Inflammatory macrophage treated with lipopolysaccharide for 1 hour (primary cell): ENCODE measurements around the gene TMEM179B.
"Not testable (repeated sequence)": the region's sequence is repeated elsewhere in the genome, so short reads cannot be mapped to it uniquely, and the experiment has no call there.

Source experiments
- DNase-seq, 2 donors: peaks; one replicate each; pipeline ENCODE4 v3.0.0-alpha.2; 2020 to 2022

Gene TMEM179B, protein sequence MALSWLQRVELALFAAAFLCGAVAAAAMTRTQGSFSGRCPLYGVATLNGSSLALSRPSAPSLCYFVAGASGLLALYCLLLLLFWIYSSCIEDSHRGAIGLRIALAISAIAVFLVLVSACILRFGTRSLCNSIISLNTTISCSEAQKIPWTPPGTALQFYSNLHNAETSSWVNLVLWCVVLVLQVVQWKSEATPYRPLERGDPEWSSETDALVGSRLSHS

DNA sequence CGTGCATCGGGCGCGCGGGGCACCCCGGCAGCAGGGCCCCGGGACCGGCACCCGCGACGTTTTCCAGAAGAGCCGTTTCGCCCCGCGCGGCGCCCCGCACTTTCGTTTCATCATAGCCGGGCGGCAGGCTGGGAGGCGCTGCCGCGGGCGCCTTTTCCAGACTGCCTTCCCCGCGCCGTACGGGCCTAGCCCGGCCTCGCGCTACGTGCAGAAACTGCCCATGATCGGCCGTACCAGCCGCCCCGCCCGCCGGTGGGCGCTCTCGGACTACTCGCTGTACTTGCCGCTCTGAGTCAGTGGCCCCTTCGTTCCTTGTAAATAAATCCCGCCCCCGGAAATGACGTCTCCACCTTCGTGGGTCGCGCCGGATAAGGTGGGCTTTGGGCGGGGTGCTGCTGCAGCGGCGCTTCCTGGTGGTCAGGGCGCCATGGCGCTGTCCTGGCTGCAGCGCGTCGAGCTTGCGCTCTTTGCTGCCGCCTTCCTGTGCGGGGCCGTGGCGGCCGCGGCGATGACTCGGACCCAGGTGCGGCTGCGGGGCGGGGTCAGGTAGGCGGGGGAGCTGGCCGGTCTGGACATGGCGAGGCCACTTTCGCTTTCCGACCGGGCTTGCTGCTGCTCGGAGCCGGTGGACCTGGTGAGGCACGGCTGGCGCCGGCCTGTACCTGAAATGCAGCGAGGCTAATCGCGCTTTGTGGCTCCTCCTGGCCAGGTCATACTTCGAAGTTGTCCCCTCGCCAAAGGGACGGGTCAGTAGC lies at the start of gene TMEM179B:
TSS of gene TMEM179B (plus strand) at position 398 of the 755 bp plus-strand sequence. CDS start at position 428, 30 bp downstream.
- DNase-seq = peak; percentile 99 to 100

DNA sequence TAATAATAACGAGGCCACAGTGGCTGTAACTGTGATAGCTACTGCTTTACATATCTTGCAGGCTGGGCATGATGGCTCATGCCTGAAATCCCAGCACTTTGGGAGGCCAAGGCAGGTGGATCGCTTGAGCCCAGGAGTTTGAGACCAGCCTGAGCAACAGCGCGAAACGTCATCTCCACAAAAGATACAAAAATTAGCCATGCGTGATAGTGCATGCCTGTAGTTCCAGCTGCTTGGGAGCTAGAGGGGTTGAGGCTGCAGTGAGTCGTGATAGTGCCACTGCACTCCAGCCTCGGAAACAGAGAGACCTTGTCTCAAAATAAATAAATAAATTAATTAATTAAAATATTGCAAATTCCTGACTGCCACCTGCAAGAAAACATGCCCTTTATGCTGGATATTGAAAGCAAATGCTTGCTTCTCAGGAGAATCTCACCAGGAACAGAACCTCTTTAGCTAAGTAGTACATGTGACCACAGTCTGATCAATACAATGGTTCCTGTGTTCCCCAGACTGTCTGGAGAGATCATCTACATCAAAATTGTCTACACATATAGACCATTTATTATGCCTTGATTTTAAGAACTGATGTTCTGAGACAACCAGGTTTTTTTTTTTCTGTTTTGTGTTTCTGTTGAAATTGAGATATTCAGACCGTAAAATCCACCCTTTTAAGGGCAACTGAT lies 39.6 kb upstream of the TMEM179B start:
- no peak for DNase-seq

DNA sequence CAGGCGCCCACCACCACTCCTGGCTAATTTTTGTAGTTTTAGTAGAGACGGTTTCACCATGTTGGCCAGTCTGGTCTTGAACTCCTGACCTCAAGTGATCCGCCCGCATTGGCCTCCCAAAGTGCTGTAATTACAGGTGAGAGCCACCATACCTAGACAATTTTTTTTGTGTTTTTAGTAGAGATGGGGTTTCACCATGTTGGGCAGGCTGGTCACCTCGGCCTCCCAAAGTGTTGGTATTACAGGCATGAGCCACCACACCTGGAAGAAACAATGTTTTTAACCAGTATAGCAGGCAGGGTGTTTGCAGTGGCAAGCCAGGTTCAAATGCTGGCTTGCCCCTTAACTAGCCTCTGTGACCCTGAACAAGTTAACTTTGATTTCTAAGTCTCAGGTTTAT lies 37.3 kb upstream of the TMEM179B start:
- not testable (repeated sequence) for DNase-seq

DNA sequence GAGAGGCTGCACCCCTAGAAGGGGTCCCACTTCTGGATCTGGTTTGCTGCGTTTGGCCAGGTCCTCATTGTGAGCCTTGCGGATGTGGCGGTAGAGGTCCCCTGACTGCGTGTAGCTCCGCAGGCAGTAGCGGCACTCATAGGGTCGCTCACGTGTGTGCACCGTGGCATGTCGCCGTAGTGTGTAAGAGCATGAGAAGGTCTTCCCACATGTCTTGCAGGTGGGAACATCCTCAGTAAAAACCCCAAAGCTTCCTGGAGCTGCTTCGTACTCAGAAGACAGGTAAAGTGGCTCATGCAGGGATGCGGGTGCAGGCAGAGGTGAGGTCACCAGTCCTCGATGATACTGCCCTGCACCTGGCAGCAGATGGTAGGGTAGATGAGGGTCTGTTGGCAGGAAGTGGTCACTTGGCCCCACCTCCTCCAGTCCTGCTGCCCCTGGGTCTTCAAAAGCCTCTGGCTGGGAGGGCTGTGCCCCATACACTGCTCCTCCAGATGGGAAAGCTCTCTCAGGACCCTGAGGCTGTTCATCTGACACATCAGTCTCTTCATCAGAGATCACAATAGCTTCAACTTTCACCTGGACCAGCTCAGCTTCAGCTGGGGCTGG lies 34.9 kb upstream of the TMEM179B start:
- DNase-seq = no peak

DNA sequence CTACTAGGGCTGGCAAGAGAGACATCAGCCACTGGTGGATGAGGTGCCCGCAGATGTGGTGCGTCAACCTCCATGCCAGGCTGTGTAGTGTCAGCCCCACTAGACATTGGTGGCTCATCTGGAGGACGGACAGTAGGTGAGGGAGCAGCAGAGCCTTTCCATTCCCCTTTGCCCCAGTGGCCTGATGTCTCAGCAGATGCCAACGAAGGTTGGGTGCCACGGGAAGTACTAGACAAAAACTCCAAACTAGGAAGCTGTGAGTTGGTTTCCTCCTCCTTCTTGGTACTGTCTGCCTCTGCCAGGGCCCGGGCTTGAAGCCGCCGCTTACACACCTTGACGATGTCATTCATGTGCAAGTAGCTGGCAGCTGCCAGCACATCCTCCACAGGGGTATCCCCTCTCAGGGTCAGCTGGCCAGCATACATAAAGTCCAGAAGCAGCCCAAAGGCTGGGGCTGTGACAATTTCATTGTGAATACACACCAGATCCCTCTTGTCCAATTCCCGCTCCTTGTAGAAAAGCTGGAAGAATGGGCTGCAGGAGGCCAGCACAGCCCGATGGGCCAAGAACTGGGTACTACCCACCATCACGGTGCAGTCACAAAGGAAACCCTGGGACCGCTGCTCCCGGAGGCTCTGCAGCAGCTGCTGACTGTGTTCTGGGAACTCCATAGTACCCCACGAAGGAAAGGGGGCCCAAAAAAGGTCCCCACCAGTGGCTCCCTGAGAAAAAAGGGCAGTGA lies 34.0 kb upstream of the TMEM179B start:
- no peak for DNase-seq

DNA sequence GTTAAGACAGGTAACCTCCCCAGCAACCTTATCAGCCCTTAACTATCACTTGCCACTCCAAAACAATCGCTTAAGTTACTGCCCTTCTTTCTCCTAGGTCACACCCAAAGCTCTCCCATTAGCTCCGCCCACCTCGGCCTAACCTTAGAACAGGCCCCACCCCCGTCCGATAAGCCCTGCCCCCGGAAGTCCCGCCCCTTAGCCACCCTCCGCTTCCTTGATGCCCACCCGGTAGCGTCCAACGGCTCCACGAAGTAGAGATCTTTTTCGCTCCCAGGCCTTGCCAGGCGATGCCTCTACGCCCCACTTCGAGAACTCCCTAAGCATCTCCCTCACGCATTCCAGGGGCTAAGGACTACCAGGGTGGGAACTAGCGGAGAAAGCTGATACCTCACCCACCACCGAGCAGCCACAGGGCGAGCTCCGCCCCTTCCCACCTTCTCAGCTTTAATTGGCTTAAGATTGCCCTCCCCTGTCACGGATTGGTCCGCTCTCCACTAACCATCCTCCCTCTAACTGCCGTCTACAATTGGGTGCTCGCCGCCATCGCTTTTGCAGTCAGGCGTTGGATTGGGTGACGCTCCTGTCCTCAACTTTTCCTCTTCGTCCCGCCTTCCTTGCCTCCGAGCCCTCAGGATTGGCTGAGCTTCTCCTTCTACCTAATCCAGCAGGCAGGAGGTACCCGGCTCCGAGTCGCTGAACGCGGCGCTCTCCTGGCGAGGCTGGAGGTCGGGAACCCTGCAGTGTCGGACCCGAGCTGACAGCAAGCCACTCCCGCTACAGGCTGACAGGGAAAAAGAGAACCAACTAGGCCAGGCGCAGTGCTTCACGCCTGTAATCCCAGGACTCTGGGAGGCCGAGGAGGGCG lies 33.2 kb upstream of the TMEM179B start, which contains the start of gene ZBTB3:
TSS of gene ZBTB3 (minus strand) at position 425 of the 868 bp plus-strand sequence. CDS start 496 bp downstream, outside the sequence.
- peak; percentile 99 for DNase-seq

DNA sequence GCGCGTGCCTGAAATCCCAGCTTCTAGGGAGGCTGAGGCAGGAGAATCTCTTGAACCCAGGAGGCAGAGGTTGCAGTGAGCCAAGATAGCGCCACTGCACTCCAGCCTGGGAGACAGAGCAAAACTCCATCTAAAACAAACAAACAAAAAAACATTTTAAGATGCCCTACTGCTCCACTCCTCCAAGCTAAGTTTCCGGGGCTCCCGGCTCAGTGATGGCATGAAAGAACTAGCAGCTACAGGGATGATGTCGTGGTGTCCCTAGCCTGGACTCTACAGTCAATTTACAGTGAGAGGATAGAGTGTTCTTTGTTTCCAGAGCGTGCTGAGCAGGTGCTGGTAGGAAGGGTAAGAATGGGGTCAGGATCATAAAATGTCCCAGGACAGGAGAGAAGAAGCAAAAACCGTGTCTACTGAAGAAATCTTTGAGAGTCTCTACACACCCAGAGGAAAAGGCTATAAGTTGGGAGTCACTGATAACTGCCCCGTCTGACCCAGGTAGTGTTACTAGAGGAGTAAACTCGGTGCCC lies 32.1 kb upstream of the TMEM179B start:
- no peak for DNase-seq

DNA sequence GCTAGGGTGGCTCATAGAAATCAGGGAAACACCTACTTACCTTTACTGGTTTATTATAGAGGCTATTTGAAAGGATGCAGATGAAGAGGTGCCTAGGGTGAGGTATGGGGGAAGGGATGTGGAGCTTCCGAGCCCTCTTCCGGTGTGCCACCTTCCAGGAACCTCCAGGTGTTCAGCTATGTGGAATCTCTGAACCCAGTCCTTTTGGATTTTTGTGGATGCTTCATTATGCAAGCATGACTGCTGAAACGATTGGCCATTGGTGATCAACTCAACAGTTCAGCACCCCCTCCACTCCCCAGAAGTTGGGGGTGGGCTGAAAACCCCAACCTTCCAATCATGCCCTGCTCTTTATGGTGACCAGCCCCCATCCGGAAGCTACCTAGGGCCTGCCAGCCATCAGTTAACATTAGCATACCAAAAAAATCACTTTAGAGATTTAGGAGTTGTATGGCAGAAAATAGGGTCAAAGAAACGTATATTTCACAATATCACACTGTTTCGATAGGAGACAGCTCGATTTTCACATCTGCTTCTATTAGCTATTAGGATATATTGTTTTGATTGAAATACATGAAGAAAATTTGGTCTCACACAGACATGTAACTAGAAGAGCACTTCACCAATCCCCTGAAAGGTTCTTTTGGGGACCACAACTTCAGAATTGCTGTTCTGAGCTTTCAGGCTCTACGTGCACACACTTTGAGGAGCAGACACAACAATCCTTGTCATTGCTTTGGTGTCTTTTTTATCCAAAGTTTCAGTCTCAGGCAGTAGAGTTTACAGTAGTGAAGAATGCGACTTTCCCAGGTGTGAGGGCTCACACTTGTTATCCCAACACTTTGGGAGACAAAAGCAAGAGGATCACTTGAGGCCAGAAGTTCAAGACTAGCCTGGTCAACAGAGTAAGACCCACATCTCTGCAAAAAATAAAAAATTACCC lies 29.1 kb upstream of the TMEM179B start:
- DNase-seq = no peak

DNA sequence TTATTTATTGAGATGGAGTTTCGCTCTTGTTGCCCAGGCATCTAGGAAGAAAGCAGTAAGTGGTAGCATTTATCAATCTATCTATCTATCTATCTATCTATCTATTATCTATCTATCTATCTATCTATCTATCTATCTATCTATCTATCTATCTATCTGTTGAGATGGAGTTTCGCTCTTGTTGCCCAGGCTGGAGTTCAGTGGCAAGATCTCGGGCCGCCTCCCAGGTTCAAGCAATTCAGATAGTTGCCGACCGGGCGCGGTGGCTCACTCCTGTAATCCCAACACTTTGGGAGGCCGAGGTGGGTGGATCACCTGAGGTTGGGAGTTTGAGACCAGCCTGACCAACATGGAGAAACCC lies 26.4 kb upstream of the TMEM179B start:
- not testable (repeated sequence) for DNase-seq

DNA sequence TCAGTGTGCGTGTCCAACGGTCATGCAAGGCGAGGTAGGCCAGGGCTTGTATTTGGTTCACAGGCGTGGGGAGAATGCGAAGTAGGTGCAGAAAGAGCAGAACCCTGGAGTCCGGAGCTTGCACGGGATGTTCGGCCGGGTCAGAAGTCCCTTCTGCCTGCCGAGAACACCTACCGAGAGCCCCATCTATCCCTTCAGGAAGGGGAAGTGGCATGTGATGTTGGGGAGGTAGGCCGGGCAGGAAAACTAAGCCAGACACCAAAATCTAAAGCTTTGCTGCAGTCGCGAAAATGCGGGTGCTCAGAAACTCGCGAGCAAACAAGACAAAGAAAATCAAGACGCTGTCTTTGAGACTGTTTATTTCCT lies 16.4 kb upstream of the TMEM179B start:
- DNase-seq = no peak

DNA sequence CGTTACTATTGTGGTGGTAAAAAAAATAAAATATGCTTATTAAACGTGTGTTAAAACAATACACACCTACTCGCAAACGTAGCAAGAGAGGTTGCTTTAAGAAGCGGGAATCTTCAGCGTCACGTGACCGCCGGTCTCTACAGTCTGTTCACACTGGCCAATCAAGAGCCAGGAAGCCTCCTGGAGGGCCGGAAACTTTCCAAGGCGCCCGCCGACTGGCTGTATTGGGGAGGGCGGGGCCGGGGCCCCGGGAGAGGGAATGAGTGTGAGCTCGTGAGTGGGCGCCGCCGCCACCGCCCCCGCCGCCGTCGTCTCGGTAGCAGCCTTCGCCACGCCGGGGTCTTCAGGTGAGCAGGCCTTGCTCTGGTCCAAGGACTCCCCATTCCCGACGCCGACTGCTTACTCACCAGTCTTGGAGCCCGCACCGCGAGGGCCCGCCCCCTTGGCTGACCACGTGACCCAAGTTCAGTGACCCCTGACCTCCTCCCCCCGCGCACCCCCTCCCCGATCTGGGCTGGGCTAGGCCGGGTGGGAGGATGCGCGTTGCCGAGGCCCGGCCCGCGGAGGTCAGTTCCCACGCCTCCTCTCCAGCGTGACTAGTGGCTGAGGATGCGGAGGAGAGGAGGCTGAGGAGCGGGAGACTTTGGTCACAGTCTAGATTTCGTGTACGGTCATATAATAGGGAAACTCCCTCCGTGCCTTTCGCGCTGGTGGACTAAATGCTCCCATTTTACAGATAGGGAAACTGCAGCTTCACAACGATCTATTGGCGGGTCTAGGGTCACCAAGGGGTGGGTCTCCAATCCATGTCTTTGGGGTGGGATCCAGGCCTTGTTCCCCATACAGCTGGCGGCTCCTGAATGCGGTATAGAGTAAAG lies 15.8 kb upstream of the TMEM179B start, which contains the start of gene TAF6L:
TSS of gene TAF6L (plus strand) at position 253 of the 878 bp plus-strand sequence. CDS start 4,388 bp downstream, outside the sequence.
- DNase-seq = peak; percentile 95 to 98

DNA sequence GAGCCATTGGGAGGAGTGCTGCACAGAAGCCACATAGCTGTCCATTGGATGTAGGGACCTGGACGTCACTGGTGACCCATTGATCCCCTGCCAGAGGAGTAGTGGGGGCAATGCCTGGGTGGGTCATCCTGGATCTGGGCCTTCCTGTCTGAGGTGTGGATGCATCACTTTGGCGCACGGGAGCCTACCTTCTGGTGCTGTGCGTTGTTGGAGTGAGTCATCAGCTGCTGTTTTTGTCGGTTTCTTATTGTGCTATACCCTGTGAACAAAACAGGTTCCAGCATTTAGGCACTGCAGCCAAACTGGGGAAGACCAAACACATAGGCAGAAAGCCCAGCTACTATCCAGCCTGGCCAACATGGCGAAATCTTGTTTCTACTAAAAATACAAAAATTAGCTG lies 12.8 kb upstream of the TMEM179B start:
- DNase-seq = no peak

DNA sequence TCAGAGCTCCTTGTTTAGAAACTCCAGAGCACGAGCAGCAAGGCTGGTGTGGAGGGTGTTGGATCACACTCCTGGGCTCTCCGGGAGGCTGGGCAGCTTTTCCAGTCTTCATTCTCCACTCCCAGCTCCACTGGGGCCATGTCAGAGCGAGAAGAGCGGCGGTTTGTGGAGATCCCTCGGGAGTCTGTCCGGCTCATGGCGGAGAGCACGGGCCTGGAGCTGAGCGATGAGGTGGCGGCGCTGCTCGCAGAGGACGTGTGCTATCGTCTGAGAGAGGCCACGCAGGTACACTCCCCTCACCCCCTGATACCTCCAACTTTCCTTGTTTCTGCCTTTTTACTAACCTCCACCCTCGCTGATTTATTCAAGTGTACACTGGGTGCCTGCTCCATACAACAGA lies 11.6 kb upstream of the TMEM179B start:
- no peak for DNase-seq

DNA sequence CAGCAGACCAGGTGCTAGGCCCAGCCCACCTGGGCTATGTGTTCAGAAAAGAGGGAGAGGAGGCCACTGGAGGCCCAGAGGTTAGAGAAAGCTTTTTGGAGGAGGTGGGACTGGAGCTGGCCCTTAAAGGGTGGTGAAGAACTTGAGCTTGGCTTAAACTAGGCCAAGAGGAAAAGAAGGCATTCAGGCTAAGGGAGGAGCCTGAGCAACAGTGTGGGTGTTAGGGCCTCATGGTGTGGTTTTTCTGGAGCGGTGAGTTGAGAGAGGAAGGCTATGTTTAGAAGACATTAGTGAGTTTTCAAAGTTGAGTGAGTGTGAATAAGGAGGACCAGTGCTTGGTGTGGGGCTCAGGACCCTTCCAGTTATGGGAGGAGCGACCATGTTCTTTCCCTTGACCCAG lies 9.8 kb upstream of the TMEM179B start:
- DNase-seq = peak; percentile 29 to 44

DNA sequence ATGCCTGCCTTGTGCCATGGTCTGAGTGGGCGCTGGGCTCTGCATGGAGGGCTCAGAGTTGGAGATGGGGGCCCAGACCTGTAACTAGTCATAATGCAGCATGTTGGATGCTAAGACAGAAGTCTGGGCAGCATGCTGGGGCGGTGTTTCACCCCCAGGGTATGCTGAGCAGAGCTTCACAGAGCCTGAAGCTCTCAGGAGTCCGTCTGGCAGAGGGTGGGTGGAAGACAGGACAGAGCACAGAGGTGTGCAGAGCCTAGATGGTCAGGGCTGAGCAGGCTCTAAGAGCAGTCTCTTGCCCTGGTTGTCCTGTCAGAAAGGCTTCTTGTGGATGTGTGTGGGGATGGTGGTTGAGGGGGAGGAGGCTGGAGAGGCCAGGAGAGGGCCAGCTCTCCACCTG lies 8.8 kb upstream of the TMEM179B start:
- DNase-seq = no peak

DNA sequence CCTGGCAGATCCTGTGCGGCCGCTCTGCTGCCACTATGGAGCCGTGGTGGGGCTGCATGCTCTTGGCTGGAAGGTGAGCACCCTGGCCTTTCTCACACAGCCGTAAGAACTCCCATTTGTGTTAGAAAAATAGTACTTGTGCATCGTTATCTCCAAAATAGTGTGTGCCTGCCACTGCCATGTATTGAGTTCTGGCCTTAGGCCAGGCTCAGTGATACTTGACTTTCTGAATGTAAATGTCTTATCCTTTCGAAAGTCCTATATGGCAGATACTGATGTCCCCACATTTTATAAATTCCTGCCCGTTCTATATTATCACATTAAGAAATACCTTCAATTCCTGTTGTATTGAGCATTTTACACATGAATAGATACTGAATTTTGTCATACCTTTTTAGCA lies 4.4 kb upstream of the TMEM179B start:
- no peak for DNase-seq

DNA sequence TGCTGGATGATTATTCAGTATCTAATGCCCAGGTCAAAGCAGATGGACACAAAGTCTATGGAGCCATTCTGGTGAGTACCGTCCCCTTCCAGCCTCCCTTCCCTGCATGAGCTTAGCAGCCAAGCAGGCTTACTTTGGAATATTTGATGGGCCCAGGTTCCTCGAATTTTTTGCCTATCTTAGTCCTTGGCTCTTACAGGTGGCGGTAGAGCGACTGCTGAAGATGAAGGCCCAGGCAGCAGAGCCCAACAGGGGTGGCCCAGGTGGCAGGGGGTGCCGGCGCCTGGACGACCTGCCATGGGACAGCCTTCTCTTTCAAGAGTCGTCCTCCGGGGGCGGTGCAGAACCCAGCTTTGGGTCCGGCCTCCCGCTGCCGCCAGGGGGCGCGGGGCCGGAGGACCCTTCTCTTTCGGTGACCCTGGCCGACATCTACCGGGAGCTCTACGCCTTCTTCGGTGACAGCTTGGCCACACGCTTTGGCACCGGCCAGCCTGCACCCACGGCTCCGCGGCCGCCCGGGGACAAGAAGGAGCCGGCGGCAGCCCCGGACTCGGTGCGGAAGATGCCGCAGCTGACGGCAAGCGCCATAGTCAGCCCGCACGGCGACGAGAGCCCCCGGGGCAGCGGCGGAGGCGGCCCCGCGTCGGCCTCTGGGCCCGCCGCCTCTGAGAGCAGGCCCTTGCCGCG lies 741 bp upstream of the TMEM179B start:
- peak; percentile 80 to 94 for DNase-seq

DNA sequence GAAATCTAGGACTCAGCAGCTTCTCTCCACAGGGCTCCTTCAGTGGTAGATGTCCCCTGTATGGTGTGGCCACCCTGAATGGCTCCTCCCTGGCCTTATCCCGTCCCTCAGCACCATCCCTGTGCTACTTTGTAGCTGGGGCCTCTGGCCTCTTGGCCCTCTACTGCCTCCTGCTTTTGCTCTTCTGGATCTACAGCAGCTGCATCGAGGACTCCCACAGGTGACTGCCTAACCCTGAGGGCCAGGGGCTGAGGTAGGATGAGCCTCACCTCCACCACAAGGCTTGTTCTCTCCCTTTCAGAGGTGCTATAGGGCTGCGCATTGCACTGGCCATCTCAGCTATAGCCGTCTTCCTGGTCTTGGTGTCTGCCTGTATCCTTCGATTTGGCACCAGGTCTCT lies 1.8 kb downstream of the TMEM179B start:
- DNase-seq = no peak
